SU-DHL-6 (cell line): Measurements from ENCODE around the gene COL15A1.
"Not testable (repeated sequence)": the region's sequence is repeated elsewhere in the genome, so short reads cannot be mapped to it uniquely, and the experiment has no call there.

ENCODE experiments used
- H2AFZ ChIP-seq: fragments of 200-600 bp; sonication (generic); 2 replicates; pipeline ENCODE4 v1.6.1; 2014; ENCODE audit warnings: low read depth, mild to moderate bottlenecking, moderate library complexity, mixed read lengths, antibody characterized with exemption, low read length; ENCODE audit not compliant: severe bottlenecking
- H3F3A ChIP-seq: fragments of 200-600 bp; shearing (Covaris generic); 2 replicates; pipeline ENCODE4 v1.6.0; 2016; ENCODE audit warnings: antibody characterized with exemption, mild to moderate bottlenecking; ENCODE audit not compliant: insufficient read depth
- H3K27ac ChIP-seq: fragments of 200-600 bp; sonication (generic); 2 replicates; pipeline ENCODE4 v1.5.1; 2016; ENCODE audit warnings: low read depth, mild to moderate bottlenecking, low read length, moderate library complexity, mixed read lengths
- H3K27me3 ChIP-seq: fragments of 200-600 bp; sonication (generic), shearing (Covaris generic); 2 replicates; pipeline ENCODE4 v1.6.0; 2014; ENCODE audit warnings: mild to moderate bottlenecking, low read length
- H3K36me3 ChIP-seq: fragments of 200-600 bp; sonication (generic); 2 replicates; pipeline ENCODE4 v1.6.1; 2014; ENCODE audit warnings: mild to moderate bottlenecking, low read length, mixed read lengths
- H3K4me2 ChIP-seq: fragments of 300-600, 200-600 bp; shearing (Covaris generic), sonication (generic); 2 replicates; pipeline ENCODE4 v1.6.0; 2014; ENCODE audit warnings: low read length, low read depth, mild to moderate bottlenecking; ENCODE audit not compliant: poor library complexity, severe bottlenecking
- H3K4me3 ChIP-seq: fragments of 200-600 bp; sonication (generic); 2 replicates; pipeline ENCODE4 v1.5.1; 2014; ENCODE audit warnings: antibody characterized with exemption, low read length, mild to moderate bottlenecking, mixed read lengths; ENCODE audit not compliant: insufficient read depth, poor library complexity, severe bottlenecking
- H3K79me2 ChIP-seq: fragments of 200-600 bp; sonication (generic); 2 replicates; pipeline ENCODE4 v1.6.1; 2014; ENCODE audit warnings: mild to moderate bottlenecking, low read length, moderate library complexity; ENCODE audit not compliant: insufficient read depth
- H3K9ac ChIP-seq: fragments of 200-600 bp; sonication (generic); 2 replicates; pipeline ENCODE4 v1.7.0; 2014; ENCODE audit warnings: mild to moderate bottlenecking, low read length
- H3K9me2 ChIP-seq: fragments of 200-600 bp; sonication (generic); replicated peaks from 2 replicates; pipeline ENCODE4 v1.6.1; 2014; ENCODE audit warnings: low read length; ENCODE audit not compliant: insufficient read depth
- H3K9me3 ChIP-seq: fragments of 200-600 bp; sonication (generic); 2 replicates; pipeline ENCODE4 v1.6.1; 2014; ENCODE audit warnings: low read length, mixed read lengths; ENCODE audit not compliant: insufficient read depth
- H4K20me1 ChIP-seq: fragments of 200-600 bp; sonication (generic); 2 replicates; pipeline ENCODE4 v1.6.1; 2014; ENCODE audit warnings: low read depth, mild to moderate bottlenecking, antibody characterized with exemption, low read length, moderate library complexity, mixed read lengths
- CTCF ChIP-seq: fragments of 200-600 bp; sonication (generic); IDR thresholded peaks from one replicate; pipeline ENCODE4 v1.5.1; 2017; ENCODE audit warnings: antibody characterized with exemption, mild to moderate bottlenecking, low read length, moderate library complexity; ENCODE audit not compliant: insufficient read depth, poor library complexity, severe bottlenecking
- EZH2phosphoT487 ChIP-seq: fragments of 200-600 bp; sonication (generic), shearing (Covaris generic); conservative IDR thresholded peaks from 2 replicates; pipeline ENCODE4 v1.6.1; 2018; ENCODE audit warnings: mild to moderate bottlenecking, antibody characterized with exemption, low read length, moderate library complexity, mixed read lengths

COL15A1 gene

GRCh38 chr9:98911042-98911441, 32.7 kb upstream of the COL15A1 start:
- TF ChIP-seq CTCF: no peak
- no peak for TF ChIP-seq EZH2phosphoT487
- Histone ChIP-seq H3K36me3 (no peaks in the 10 kb centered on the region), H3K27me3 (no peaks in the 10 kb centered on the region), H3K4me2 (no peak overlapping the region), H3K9me2 (no peaks in the 10 kb centered on the region), H3K9ac (no peak overlapping the region), H3K79me2 (no peaks in the 10 kb centered on the region), H4K20me1 (no peaks in the 10 kb centered on the region), H3F3A (no peaks in the 10 kb centered on the region), H3K27ac (no peak overlapping the region), H3K9me3 (no peaks in the 10 kb centered on the region), H3K4me3 (no peak overlapping the region), H2AFZ (no peak overlapping the region)

- H4K20me1 ChIP-seq, H3K9ac ChIP-seq, H3K9me3 ChIP-seq, H3K4me2 ChIP-seq, H3K9me2 ChIP-seq, H3K27me3 ChIP-seq, H3K27ac ChIP-seq, H3K79me2 ChIP-seq, H3F3A ChIP-seq, H3K36me3 ChIP-seq, H2AFZ ChIP-seq, H3K4me3 ChIP-seq: not testable (repeated sequence)
These were observed 32.0 kb upstream of the COL15A1 start for GRCh38 chr9:98911738-98912137.

- Histone ChIP-seq H3K9me2 (no peaks in the 10 kb centered on the region), H3K36me3 (no peaks in the 10 kb centered on the region), H3K4me3 (no peak overlapping the region), H3K27ac (no peak overlapping the region), H3K9ac (no peak overlapping the region), H4K20me1 (no peaks in the 10 kb centered on the region), H3K27me3 (no peaks in the 10 kb centered on the region), H3K4me2 (no peak overlapping the region), H3K9me3 (no peaks in the 10 kb centered on the region), H3K79me2 (no peaks in the 10 kb centered on the region), H3F3A (no peaks in the 10 kb centered on the region), H2AFZ (no peak overlapping the region)
- TF ChIP-seq CTCF: no peak
- no peak for TF ChIP-seq EZH2phosphoT487
These were observed 31.3 kb upstream of the COL15A1 start for GRCh38 chr9:98912450-98912849.

- H3K9me3 ChIP-seq: no peaks in the 10 kb centered on the region
- H3K9ac ChIP-seq: no peak overlapping the region
- TF ChIP-seq CTCF (no peak), EZH2phosphoT487 (no peak)
These were observed 30.7 kb upstream of the COL15A1 start for GRCh38 chr9:98913044-98913443.

More at GRCh38 chr9:98913044-98913443, 30.7 kb upstream of the COL15A1 start:
- Histone ChIP-seq H3K27ac (no peak overlapping the region), H4K20me1 (no peaks in the 10 kb centered on the region), H3F3A (no peaks in the 10 kb centered on the region), H3K36me3 (no peaks in the 10 kb centered on the region), H3K27me3 (no peaks in the 10 kb centered on the region), H3K4me2 (no peak overlapping the region), H3K4me3 (no peak overlapping the region), H3K79me2 (no peaks in the 10 kb centered on the region), H3K9me2 (no peaks in the 10 kb centered on the region), H2AFZ (no peak overlapping the region)
